CD4-positive, alpha-beta T cell treated with Interleukin-21 for 1 hour (primary cell): Measurements from ENCODE around the gene LRRFIP1.
"Not testable (repeated sequence)": the region's sequence is repeated elsewhere in the genome, so short reads cannot be mapped to it uniquely, and the experiment has no call there.

Source experiments
- DNase-seq: peaks from one replicate; pipeline ENCODE4 v3.0.0-alpha.2; 2020

The LRRFIP1 gene

GRCh38 chr2:237597196-237598145 lies 29.9 kb upstream of the LRRFIP1 start:
- no peak for DNase-seq

GRCh38 chr2:237598468-237599208 lies 28.7 kb upstream of the LRRFIP1 start:
- no peak for DNase-seq

GRCh38 chr2:237599465-237600110 lies 27.8 kb upstream of the LRRFIP1 start:
- DNase-seq, result no peak

- no peak for DNase-seq
These were observed 27.1 kb upstream of the LRRFIP1 start for GRCh38 chr2:237600205-237600846.

- DNase-seq, result no peak
These were observed 25.8 kb upstream of the LRRFIP1 start for GRCh38 chr2:237601453-237602116.

- no peak for DNase-seq
These were observed 25.0 kb upstream of the LRRFIP1 start for GRCh38 chr2:237602409-237602808.

GRCh38 chr2:237603049-237603717 lies 24.2 kb upstream of the LRRFIP1 start:
- no peak for DNase-seq

- peak; percentile 87 for DNase-seq
These were observed 23.5 kb upstream of the LRRFIP1 start for GRCh38 chr2:237603718-237604362.

GRCh38 chr2:237604391-237604790 lies 23.0 kb upstream of the LRRFIP1 start:
- DNase-seq, result no peak

GRCh38 chr2:237604960-237605359 lies 22.4 kb upstream of the LRRFIP1 start:
- no peak for DNase-seq

- DNase-seq, result not testable (repeated sequence)
These were observed 20.9 kb upstream of the LRRFIP1 start for GRCh38 chr2:237606522-237606921.

- no peak for DNase-seq
These were observed 14.6 kb upstream of the LRRFIP1 start for GRCh38 chr2:237612527-237613357.

GRCh38 chr2:237613679-237614078 lies 13.7 kb upstream of the LRRFIP1 start:
- no peak for DNase-seq

- no peak for DNase-seq
These were observed 13.2 kb upstream of the LRRFIP1 start for GRCh38 chr2:237614151-237614720.

- DNase-seq, result no peak
These were observed 11.6 kb upstream of the LRRFIP1 start for GRCh38 chr2:237615631-237616249.

- DNase-seq, result no peak
These were observed 11.0 kb upstream of the LRRFIP1 start for GRCh38 chr2:237616373-237616733.

GRCh38 chr2:237616734-237617586 lies 10.4 kb upstream of the LRRFIP1 start:
- DNase-seq, result no peak

- DNase-seq, result no peak
These were observed 9.8 kb upstream of the LRRFIP1 start for GRCh38 chr2:237617587-237617982.

GRCh38 chr2:237618449-237618848 lies 8.9 kb upstream of the LRRFIP1 start:
- no peak for DNase-seq
